T-helper 17 cell (primary cell): ENCODE data around the gene CDK5RAP3. TPM values are rescaled to one million over a fixed set of nuclear protein-coding genes. Genes with fewer than 3 reads are reported as not detected.
A peak's percentile ranks its signal among the peaks of the same experiment; 100 is the strongest.

Source experiments
- ATAC-seq: fragments of 150-1000 bp; cut with Tn5 transposase; 2 replicates; pipeline ENCODE4 v1.10.0; 2021; ENCODE audit warnings: mild to moderate bottlenecking, moderate library complexity
- DNase-seq, 3 donors: peaks; one replicate each; pipeline versions ENCODE4 v3.0.0 to v3.0.0-alpha.2; 2020 to 2021
- H3K9me3 ChIP-seq: one replicate; pipeline ENCODE4 v1.7.0; 2013; ENCODE audit warnings: low read length, mild to moderate bottlenecking; ENCODE audit not compliant: control insufficient read depth, poor library complexity, severe bottlenecking
- H3K27ac Mint-ChIP-seq: one replicate; pipeline ENCODE4 v1.8.0; 2022; ENCODE audit warnings: mild to moderate bottlenecking, moderate library complexity, mixed read lengths
- H3K27me3 Mint-ChIP-seq: one replicate; pipeline ENCODE4 v1.8.0; 2022; ENCODE audit warnings: mixed read lengths
- H3K36me3 Mint-ChIP-seq: one replicate; pipeline ENCODE4 v1.8.0; 2022; ENCODE audit warnings: low read depth, mixed read lengths
- H3K4me1 Mint-ChIP-seq: one replicate; pipeline ENCODE4 v1.8.0; 2022; ENCODE audit warnings: mild to moderate bottlenecking, mixed read lengths
- H3K4me3 Mint-ChIP-seq: one replicate; pipeline ENCODE4 v1.8.0; 2022; ENCODE audit warnings: mild to moderate bottlenecking, moderate library complexity, mixed read lengths
- total RNA-seq, 4 donors: library from RNA in 2 of 4; stranded (reverse) in 2 of 4; gene quantifications; one replicate each; pipeline ENCODE4 v1.2.3 and lab custom pipeline; 2022 to 2026

Gene CDK5RAP3
- total RNA-seq, 2 donors from 2014 or later = 228 to 231 TPM

- H3K36me3 Mint-ChIP-seq = no peaks in the 10 kb centered on the region
- DNase-seq (no peak), ATAC-seq (no peak)
- H3K27ac Mint-ChIP-seq = no peak overlapping the region
- H3K4me1 Mint-ChIP-seq = no peaks in the 10 kb centered on the region
- no peak overlapping the region for H3K4me3 Mint-ChIP-seq
- no peaks in the 10 kb centered on the region for H3K9me3 ChIP-seq
- no peaks in the 10 kb centered on the region for H3K27me3 Mint-ChIP-seq
Measured at GRCh38 chr17:47955497-47956461, 15.1 kb upstream of the CDK5RAP3 start.

- Mint-ChIP-seq H3K4me3 (no peak overlapping the region), H3K36me3 (no peaks in the 10 kb centered on the region), H3K4me1 (no peaks in the 10 kb centered on the region), H3K27me3 (no peaks in the 10 kb centered on the region), H3K27ac (no peak overlapping the region)
- DNase-seq = no peak
- H3K9me3 ChIP-seq = no peaks in the 10 kb centered on the region
- no peak for ATAC-seq
Measured at GRCh38 chr17:47956791-47957590, 13.9 kb upstream of the CDK5RAP3 start.

- Mint-ChIP-seq H3K27me3 (no peaks in the 10 kb centered on the region), H3K4me1 (no peaks in the 10 kb centered on the region), H3K4me3 (no peak within 1 kb of the TSS), H3K27ac (no peak within 1 kb of the TSS), H3K36me3 (no peaks in the 10 kb centered on the region)
- no peaks in the 10 kb centered on the region for H3K9me3 ChIP-seq
- ATAC-seq (no peak), DNase-seq (no peak)
Measured at GRCh38 chr17:47957591-47958490, 13.1 kb upstream of the CDK5RAP3 start, which contains the start of gene PRR15L. Gene PRR15L, minus strand, starts transcription at chr17:47957883. Its CDS starts 4,649 bp downstream, at chr17:47953234.

- no peaks in the 10 kb centered on the region for H3K27me3 Mint-ChIP-seq
- no peaks in the 10 kb centered on the region for H3K9me3 ChIP-seq
- ATAC-seq = no peak
- H3K4me1 Mint-ChIP-seq = peaks cover 4% of the 10 kb centered on the region
- DNase-seq = no peak
- no peak overlapping the region for H3K4me3 Mint-ChIP-seq
- H3K27ac Mint-ChIP-seq = no peak overlapping the region
- peaks cover 4% of the 10 kb centered on the region for H3K36me3 Mint-ChIP-seq
Measured at GRCh38 chr17:47959825-47960655, 10.9 kb upstream of the CDK5RAP3 start.

- no peaks in the 10 kb centered on the region for H3K27me3 Mint-ChIP-seq
- H3K9me3 ChIP-seq = no peaks in the 10 kb centered on the region
- no peak for DNase-seq
- H3K27ac Mint-ChIP-seq = no peak overlapping the region
- H3K4me1 Mint-ChIP-seq = peaks cover 4% of the 10 kb centered on the region
- no peak for ATAC-seq
- no peak overlapping the region for H3K4me3 Mint-ChIP-seq
- peaks cover 4% of the 10 kb centered on the region for H3K36me3 Mint-ChIP-seq
Measured at GRCh38 chr17:47961406-47961805, 9.5 kb upstream of the CDK5RAP3 start.

- peaks cover 4% of the 10 kb centered on the region for H3K36me3 Mint-ChIP-seq
- H3K9me3 ChIP-seq = no peaks in the 10 kb centered on the region
- H3K27me3 Mint-ChIP-seq = no peaks in the 10 kb centered on the region
- DNase-seq (no peak), ATAC-seq (no peak)
- no peak overlapping the region for H3K27ac Mint-ChIP-seq
- no peak overlapping the region for H3K4me3 Mint-ChIP-seq
- peaks cover 4% of the 10 kb centered on the region for H3K4me1 Mint-ChIP-seq
Measured at GRCh38 chr17:47962901-47963300, 8.0 kb upstream of the CDK5RAP3 start.

GRCh38 chr17:47964856-47965255 is 6.1 kb upstream of the CDK5RAP3 start:
- Mint-ChIP-seq H3K27ac (no peak overlapping the region), H3K4me1 (peaks cover 7% of the 10 kb centered on the region), H3K4me3 (no peak overlapping the region), H3K36me3 (peaks cover 4% of the 10 kb centered on the region), H3K27me3 (no peaks in the 10 kb centered on the region)
- ATAC-seq (no peak), DNase-seq (no peak)
- no peaks in the 10 kb centered on the region for H3K9me3 ChIP-seq

- H3K4me1 Mint-ChIP-seq = peaks cover 16% of the 10 kb centered on the region
- H3K9me3 ChIP-seq = no peaks in the 10 kb centered on the region
- peak overlapping the region; percentile 9 for H3K27ac Mint-ChIP-seq
- no peaks in the 10 kb centered on the region for H3K27me3 Mint-ChIP-seq
- H3K36me3 Mint-ChIP-seq = peaks cover 4% of the 10 kb centered on the region
- DNase-seq (no peak), ATAC-seq (no peak)
- H3K4me3 Mint-ChIP-seq = no peak overlapping the region
Measured at GRCh38 chr17:47966079-47966519, 4.8 kb upstream of the CDK5RAP3 start.

GRCh38 chr17:47967607-47968252 is 3.2 kb upstream of the CDK5RAP3 start:
- H3K27ac Mint-ChIP-seq = peak overlapping the region; percentile 47
- no peak for DNase-seq

GRCh38 chr17:47968836-47969235 is 2.1 kb upstream of the CDK5RAP3 start:
- Mint-ChIP-seq H3K36me3 (peaks cover 4% of the 10 kb centered on the region), H3K4me1 (peaks cover 18% of the 10 kb centered on the region), H3K27ac (no peak overlapping the region), H3K4me3 (no peak overlapping the region), H3K27me3 (no peaks in the 10 kb centered on the region)
- no peaks in the 10 kb centered on the region for H3K9me3 ChIP-seq
- DNase-seq (no peak), ATAC-seq (no peak)

More at GRCh38 chr17:47967607-47968252, 3.2 kb upstream of the CDK5RAP3 start:
- H3K4me3 Mint-ChIP-seq = no peak overlapping the region
- H3K27me3 Mint-ChIP-seq = no peaks in the 10 kb centered on the region
- no peaks in the 10 kb centered on the region for H3K9me3 ChIP-seq
- peaks cover 18% of the 10 kb centered on the region for H3K4me1 Mint-ChIP-seq
- ATAC-seq = no peak
- peaks cover 4% of the 10 kb centered on the region for H3K36me3 Mint-ChIP-seq

- peak overlapping the region; percentile 96 for H3K27ac Mint-ChIP-seq
Measured at GRCh38 chr17:47969930-47970724, 786 bp upstream of the CDK5RAP3 start.

More at GRCh38 chr17:47969930-47970724, 786 bp upstream of the CDK5RAP3 start:
- H3K4me3 Mint-ChIP-seq = peak overlapping the region; percentile 98
- H3K4me1 Mint-ChIP-seq = peaks cover 14% of the 10 kb centered on the region
- DNase-seq = no peak
- H3K36me3 Mint-ChIP-seq = peaks cover 3% of the 10 kb centered on the region
- no peaks in the 10 kb centered on the region for H3K9me3 ChIP-seq
- ATAC-seq = no peak
- no peaks in the 10 kb centered on the region for H3K27me3 Mint-ChIP-seq
